Erythroblast (primary cell): ENCODE measurements around the gene MAGI1.

Experiments
- DNase-seq, 2 experiments: peaks; one replicate each; lab custom pipeline; 2025; lab: John Stamatoyannopoulos, UW
- GATA1 ChIP-seq: IDR thresholded peaks from 2 replicates; pipeline ENCODE4 v1.6.1; 2011; ENCODE audit warnings: low read depth, mild to moderate bottlenecking, control low read depth, low read length, moderate library complexity
- POLR2A ChIP-seq: IDR thresholded peaks from 2 replicates; pipeline ENCODE4 v1.6.1; 2011; ENCODE audit warnings: mild to moderate bottlenecking, low read length

MAGI1 gene

DNA sequence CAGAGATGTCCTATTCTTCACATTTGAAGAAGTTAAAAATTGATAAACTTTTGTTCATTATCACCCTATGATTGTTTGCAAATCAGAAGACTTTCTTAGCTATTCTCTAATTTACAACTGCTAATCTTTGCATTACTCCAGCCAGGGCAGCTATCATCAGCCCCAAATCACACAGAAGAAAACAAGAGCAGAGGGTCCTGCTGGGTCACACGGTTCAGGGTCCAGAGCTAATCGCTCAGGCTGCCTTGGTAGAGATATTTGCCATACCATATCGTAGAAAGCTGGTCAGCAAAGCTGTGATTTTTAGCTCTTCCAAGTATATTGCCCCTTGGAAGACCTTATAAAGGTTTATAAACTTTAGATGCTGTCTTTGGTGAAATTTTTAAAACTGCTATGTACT, 181.4 kb downstream of the MAGI1 start:
- no peak for DNase-seq
- TF ChIP-seq GATA1 (no peak), POLR2A (no peak)

DNA sequence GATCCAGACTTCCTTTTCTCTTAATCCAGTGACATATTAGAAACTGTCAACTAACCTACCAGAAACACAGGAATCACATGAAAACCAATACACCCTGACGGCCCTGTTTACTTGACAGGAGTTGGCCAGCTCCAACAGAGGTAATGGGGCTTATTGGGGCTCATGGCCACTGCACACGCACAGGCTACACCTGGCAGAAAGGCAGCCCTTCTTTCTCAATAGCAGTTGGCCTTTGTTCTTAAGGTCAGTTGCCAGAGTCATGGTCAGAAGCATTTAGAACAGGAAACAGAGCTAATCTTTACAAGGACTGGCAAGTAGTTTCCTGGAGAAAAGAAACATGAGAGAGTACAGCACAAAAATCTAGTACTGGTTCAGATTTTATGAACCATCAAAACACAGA, 181.8 kb downstream of the MAGI1 start:
- TF ChIP-seq POLR2A (no peak), GATA1 (no peak)
- DNase-seq = no peak

DNA sequence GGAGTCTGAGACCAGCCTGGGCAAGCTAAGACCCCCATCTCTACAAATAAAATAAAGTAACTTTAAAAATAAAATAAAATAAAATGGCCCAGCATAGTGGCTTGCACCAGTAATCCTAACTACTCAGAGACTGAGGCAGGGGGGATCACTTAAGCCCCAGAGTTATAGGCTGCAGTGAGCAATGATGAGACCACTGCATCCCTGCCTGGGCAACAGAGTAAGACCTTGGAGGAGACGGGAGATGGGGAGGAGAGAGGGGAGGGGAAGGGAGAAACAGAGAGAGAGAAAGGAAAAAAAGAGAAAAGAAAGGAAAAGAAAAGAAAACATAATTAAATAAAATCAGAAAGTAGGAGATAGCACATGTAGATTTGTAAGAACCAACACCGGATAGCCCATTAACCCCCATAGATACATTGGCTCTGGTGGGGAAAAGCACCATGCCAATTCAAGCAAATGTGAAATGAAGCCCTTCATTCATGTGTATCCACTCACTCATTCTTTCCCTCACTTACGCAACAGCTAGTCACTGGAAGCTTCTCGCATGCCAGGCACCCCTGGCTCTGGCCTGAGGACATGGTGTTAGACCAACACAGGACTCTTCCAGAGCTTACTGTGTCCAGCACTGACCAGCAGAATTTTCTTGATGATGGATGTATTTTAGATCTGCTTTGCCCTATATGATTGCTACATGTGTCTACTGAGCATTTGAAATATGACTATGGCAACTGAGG, 183.2 kb downstream of the MAGI1 start:
- TF ChIP-seq POLR2A (no peak), GATA1 (no peak)
- DNase-seq = no peak

DNA sequence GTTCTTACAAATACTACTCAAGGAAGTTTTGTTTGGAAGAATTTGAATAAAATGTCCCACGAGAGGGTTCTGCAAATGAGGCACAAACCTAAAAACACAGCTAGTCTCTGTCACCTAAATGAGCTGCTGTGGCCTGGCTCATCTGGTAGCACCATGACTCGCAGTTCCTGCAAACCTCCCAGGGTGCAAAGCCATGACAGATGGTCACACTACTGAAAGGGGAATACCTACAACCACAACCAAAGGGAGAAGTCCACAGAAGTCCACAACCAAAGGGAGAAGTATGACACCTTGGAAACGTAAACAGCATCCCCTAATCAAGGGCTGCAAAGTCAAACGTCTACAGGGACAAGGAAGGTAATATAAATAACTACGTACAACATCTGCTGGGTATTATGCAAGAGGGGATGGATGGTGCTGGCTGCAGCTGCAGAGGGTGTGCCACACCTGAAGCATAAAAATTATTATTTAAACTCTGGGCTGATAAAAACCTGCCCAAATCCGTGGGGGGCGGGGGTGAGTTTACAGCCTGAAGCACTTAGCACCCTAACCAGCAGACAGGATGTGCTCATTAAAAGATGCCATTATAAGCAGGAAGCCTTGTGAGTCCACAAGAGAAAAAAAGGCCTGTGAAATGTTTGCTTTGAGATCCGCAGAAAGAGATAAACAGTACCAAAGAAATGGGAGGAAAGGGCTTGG, 184.0 kb downstream of the MAGI1 start:
- TF ChIP-seq GATA1 (no peak), POLR2A (no peak)
- no peak for DNase-seq

DNA sequence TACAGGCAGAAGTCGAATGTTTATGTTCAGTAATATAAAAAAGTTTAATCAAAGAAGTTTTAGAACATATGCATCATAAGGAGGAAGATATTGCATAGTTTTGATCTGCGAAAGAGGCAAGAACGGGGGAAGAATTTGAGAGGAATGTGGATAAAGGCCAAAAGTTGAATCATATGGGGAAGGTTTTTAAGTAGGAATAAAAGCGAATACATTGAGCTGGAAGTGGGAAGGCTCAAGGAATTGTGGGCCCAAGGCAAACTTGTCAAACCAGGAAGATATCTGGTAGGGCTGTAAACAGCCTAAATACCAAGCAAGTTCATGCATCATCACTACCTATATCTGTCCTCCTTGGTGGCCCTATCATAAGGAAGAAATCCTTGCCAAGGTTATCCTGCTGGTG, 186.9 kb downstream of the MAGI1 start:
- TF ChIP-seq GATA1 (no peak), POLR2A (no peak)
- no peak for DNase-seq

DNA sequence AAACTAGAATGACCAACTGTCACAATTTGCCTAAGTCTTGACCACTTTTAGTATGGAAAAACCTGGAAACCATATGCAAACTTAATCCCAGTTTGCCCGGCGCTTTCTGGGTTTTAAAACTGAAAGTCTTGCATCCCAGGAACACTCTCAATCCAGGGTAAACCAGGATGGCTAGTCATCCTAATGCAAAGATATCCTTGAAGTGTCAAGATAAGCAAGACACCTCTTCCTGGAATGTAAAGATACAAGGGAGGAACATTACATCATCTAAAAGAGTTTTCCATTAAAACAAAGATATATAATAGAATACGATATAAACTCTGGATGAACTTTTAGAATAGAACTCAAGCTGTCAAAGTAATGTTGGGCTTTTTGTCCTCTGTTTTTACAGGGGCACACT, 188.5 kb downstream of the MAGI1 start:
- DNase-seq = no peak

DNA sequence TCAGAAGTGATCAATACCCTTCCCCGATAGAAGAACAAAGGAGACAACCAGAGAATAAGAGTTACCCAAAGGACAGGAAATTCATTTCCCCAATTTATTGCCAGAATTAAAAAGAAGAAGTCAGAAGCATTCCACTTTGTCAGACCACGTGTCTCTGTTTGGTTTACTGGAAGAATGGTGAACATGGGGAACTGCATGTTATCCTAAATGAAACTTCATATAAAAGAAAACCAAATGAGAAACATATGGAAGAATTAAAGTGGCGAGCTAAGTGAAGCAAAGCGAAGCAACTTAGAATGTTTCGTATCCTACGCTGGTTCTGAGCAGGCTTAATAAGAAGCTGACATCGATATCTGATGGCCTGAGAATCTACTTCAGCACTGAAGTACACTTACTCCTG, 190.7 kb downstream of the MAGI1 start:
- no peak for DNase-seq
- TF ChIP-seq POLR2A = no peak

More for the DNA sequence above, 188.5 kb downstream of the MAGI1 start:
- TF ChIP-seq GATA1 (no peak), POLR2A (no peak)

DNA sequence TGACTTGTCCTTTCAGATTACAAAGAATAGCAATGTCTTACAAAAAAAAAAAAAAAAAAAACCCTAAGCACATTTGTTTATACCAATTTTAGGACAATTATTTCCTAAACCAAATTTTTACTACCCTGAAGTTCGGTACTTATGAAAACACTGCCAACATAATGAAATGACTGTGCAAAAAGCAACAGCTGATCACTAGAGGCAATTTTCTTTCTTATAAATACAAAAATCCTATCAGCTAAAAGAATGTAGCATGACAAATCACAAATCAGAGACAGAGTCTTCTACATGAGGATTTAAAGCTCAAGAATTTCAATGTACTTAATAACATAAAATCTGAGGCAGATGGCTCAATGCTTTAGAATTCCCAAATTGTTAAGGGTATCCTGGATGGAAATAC, 191.8 kb downstream of the MAGI1 start:
- DNase-seq = no peak
- TF ChIP-seq POLR2A = no peak
- no peak for TF ChIP-seq GATA1

DNA sequence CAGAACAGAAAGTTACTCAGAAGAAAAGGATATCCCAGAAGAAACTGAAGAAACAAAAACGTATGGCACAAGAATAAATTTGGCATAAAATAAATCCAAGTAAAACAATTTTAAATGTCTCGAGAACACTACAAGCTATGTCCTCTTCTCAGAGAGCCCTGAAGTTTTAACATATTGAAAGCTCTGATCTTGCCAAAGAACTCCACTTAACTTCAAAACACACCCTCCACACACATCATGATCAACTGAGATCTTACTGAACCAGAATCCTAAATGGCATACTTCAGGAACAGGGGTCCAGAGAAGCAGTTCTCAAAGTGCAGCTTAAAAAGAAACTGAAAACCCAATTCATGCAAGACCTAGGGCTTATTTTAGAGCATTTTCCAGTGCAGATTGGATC, 194.3 kb downstream of the MAGI1 start:
- TF ChIP-seq GATA1 (no peak), POLR2A (no peak)

DNA sequence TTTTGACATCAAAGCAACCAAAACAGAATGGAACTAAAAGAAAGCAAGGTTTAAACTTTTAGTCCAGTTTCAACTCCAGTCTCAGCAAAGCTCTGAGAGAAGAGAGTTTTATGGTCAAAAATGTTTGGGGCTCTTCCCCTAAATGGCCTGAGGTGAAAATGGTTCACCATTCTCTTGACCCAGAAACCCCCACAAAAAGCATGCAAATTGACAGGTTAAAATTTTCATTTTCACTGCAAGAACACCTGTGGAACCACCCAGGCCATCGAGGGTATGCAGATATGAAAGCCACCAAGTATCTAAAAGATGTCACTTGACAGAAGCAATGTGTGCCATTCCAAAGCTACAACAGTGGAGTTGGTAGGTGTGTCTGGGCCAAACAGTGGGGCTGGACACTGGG, 195.0 kb downstream of the MAGI1 start:
- TF ChIP-seq GATA1 (no peak), POLR2A (no peak)
- no peak for DNase-seq

More for the DNA sequence above, 194.3 kb downstream of the MAGI1 start:
- DNase-seq = no peak

DNA sequence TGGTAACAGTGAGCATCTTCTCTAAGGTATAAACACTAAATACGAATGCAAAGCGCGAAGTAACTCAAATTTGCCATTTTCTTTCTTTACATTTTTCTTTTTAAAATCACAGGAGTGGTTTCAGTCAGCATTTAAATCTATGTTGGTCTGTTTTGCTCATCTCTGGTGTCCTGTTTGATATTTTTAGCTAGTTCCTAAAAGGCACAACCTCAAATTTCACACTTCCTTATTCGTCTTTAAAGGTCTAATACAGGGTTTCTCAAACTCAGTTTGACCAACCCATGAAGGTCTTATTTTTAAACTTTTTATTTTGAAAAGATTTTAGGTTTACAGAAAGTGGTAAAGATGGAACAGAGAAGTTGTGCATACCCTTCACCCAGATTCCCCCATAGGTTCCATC, 201.1 kb downstream of the MAGI1 start:
- TF ChIP-seq POLR2A = no peak
- DNase-seq = no peak

DNA sequence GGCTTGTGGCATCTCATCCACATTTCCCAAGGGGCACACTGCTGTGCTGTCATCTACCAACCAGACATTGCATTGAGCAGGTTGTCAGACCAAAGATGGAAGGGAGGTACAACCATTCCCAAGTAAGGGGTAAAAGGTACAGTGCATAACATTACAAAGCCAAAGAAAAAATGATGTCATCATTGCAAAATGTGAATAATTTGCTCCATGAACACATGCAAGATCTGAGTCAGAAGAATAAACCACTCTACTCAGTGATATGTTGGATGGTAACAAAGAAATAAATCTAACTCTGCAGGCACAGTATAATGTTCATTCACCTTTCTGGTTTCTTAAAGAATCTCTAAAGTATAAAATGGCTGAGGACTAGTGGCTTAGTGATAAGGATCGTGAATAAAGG, 202.7 kb downstream of the MAGI1 start:
- DNase-seq = no peak
- no peak for TF ChIP-seq GATA1
- TF ChIP-seq POLR2A = no peak

DNA sequence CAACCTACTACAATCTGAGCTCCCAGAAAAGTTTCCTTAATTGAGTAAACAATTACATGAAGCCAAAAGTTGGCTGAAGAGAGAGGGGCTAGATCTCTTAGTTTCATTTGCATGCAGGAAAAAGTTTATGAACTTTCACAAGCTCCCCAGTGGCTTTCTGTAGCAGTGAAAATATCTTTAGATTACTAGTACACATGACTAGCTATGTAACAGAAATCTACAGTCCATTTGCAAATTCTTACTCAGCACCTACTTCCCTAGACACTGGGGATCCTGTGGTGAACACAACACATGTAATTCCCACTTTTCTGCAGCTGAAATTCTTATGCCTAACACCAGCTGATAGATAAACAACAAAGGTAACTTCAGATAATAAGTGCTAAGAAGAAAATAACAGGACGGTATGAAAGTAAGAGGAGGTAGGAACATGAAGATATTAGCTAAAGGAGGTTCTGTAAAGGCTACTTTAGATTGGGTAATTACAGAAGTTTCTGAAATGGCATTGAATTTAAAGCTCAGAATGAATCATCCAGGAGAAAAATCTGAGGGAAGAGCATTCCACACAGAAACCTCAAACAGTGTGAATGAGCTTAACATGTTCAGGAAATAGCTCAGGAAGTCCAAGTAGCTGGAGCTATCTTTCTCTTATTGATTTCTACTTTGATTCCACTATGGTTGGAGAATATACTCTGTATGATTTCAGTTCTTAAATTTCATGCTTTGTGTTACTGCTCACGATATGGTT, 204.8 kb downstream of the MAGI1 start:
- TF ChIP-seq POLR2A = no peak
- no peak for TF ChIP-seq GATA1
- no peak for DNase-seq
